Measurements from ENCODE around the gene TSPAN4.

The TSPAN4 gene

DNA sequence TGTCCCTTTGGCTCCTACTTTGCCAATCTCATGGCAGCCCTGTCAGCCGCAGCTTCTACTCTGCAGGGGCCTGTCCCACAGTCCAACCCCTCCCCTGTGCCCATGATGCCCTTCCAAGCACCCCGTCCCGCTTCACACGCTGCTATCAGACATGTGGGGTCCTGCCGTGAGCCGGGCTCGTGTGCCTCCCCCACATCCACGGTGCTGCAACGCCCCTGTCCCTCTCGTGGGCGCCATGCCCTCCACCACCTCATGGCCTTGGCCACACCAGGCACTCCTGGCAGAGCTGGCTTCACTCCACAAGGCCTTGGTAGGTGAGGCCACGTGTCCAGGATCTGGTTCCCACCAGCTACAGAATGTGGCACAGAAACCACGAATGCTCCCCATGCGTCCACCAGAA lies 44.9 kb downstream of the TSPAN4 start:
- no peak overlapping the region for H2AFZ ChIP-seq (ENCODE audit: low read depth, low read length)
- no peak overlapping the region for H3K27ac ChIP-seq (ENCODE audit: low read length)
- no peaks in the 10 kb centered on the region for H4K20me1 ChIP-seq (ENCODE audit: insufficient read depth, low read length)
- no peak for TF ChIP-seq EZH2phosphoT487 (IDR thresholded peaks at IDR 0.05; ENCODE audit: low read depth)
- TF ChIP-seq CTCF (IDR thresholded peaks at IDR 0.05; ENCODE audit: low read depth, low read length): no peak
- H3K27me3 ChIP-seq (ENCODE audit: low read depth, low read length): no peaks in the 10 kb centered on the region
- H3K9me3 ChIP-seq (ENCODE audit: insufficient read depth, low read length): no peaks in the 10 kb centered on the region
- H3K79me2 ChIP-seq (ENCODE audit: low read length): no peaks in the 10 kb centered on the region
- H3K9ac ChIP-seq (ENCODE audit: low read length): no peak overlapping the region
- H3K36me3 ChIP-seq (replicated peaks; ENCODE audit: low read depth, low read length): no peaks in the 10 kb centered on the region
- no peak overlapping the region for H3K4me2 ChIP-seq (ENCODE audit: low read length)
- no peaks in the 10 kb centered on the region for H3K4me1 ChIP-seq (ENCODE audit: low read length)
- H3K4me3 ChIP-seq (ENCODE audit: low read length): no peak overlapping the region

DNA sequence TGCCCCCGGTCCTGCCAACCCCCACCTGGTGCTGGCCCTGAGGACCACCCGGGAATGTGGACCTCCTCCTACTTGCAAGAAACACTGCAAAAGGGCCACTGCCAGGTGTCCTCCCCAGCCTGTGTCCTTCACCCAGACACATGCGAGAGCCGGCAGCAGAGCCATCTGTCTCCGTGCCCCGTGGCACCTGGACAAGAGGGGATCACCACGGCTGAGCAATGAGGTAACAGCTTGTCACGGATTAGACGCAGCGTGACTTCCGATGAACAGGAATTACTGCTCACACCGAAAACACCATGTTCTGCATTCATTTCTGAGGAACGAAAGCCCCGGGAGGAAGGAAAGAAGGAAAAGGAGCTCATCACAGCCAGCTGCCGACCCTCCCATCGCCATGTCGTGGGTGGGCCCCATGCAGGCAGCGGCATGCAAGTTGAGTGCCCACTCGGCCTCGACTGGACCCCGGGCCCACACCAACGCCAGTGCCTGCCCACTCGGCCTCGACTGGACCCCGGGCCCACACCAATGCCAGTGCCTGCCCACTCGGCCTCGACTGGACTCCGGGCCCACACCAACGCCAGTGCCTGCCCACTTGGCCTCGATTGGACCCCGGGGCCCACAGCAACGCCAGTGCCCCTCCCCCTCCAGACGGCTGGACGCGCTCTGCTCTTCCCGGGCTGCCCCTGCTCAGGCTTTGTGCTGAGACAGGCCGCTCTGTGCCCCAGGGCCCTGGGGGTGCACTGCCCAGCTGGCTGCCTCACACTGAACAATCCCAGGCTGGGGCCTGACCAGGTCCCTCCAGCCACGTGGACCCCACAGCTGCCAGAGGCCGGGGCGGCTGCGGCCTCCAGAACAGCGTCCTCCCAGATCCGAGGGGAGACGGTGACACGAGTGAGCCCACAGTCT lies 45.9 kb downstream of the TSPAN4 start:
- Histone ChIP-seq H3K4me1 (ENCODE audit: low read length) (no peaks in the 10 kb centered on the region), H4K20me1 (ENCODE audit: insufficient read depth, low read length) (no peaks in the 10 kb centered on the region), H3K36me3 (replicated peaks; ENCODE audit: low read depth, low read length) (no peaks in the 10 kb centered on the region), H3K27me3 (ENCODE audit: low read depth, low read length) (no peaks in the 10 kb centered on the region), H3K9me3 (ENCODE audit: insufficient read depth, low read length) (no peaks in the 10 kb centered on the region), H3K4me3 (ENCODE audit: low read length) (no peak overlapping the region), H3K9ac (ENCODE audit: low read length) (no peak overlapping the region), H3K4me2 (ENCODE audit: low read length) (no peak overlapping the region), H2AFZ (ENCODE audit: low read depth, low read length) (no peak overlapping the region), H3K79me2 (ENCODE audit: low read length) (no peaks in the 10 kb centered on the region), H3K27ac (ENCODE audit: low read length) (no peak overlapping the region)
- no peak for TF ChIP-seq EZH2phosphoT487 (IDR thresholded peaks at IDR 0.05; ENCODE audit: low read depth)
- no peak for TF ChIP-seq CTCF (IDR thresholded peaks at IDR 0.05; ENCODE audit: low read depth, low read length)

DNA sequence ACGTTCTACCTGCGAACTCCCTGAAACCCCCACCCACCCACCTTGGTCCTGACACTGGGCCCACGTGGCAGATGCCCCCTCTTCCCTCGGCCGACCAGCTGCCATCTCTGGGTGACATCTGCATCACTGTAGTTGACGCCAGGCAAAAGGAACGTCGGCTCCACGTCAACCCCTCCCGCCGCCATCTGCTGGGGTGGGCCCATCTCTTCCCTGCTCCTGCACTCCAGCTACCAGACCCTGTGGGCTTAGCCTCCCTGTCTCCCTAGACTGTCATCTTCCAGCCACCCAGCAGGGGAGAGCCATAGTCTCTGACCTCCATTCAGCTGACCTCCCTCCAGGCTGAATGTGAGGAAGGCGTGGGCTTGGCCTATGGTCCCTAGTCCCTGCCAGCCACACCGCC lies 46.6 kb downstream of the TSPAN4 start:
- Histone ChIP-seq H3K9ac (ENCODE audit: low read length) (no peak overlapping the region), H3K27me3 (ENCODE audit: low read depth, low read length) (no peaks in the 10 kb centered on the region), H4K20me1 (ENCODE audit: insufficient read depth, low read length) (no peaks in the 10 kb centered on the region), H3K9me3 (ENCODE audit: insufficient read depth, low read length) (no peaks in the 10 kb centered on the region), H3K27ac (ENCODE audit: low read length) (no peak overlapping the region), H2AFZ (ENCODE audit: low read depth, low read length) (no peak overlapping the region), H3K4me2 (ENCODE audit: low read length) (no peak overlapping the region), H3K79me2 (ENCODE audit: low read length) (no peaks in the 10 kb centered on the region), H3K36me3 (replicated peaks; ENCODE audit: low read depth, low read length) (no peaks in the 10 kb centered on the region), H3K4me3 (ENCODE audit: low read length) (no peak overlapping the region), H3K4me1 (ENCODE audit: low read length) (no peaks in the 10 kb centered on the region)
- no peak for TF ChIP-seq EZH2phosphoT487 (IDR thresholded peaks at IDR 0.05; ENCODE audit: low read depth)
- TF ChIP-seq CTCF (IDR thresholded peaks at IDR 0.05; ENCODE audit: low read depth, low read length): no peak

DNA sequence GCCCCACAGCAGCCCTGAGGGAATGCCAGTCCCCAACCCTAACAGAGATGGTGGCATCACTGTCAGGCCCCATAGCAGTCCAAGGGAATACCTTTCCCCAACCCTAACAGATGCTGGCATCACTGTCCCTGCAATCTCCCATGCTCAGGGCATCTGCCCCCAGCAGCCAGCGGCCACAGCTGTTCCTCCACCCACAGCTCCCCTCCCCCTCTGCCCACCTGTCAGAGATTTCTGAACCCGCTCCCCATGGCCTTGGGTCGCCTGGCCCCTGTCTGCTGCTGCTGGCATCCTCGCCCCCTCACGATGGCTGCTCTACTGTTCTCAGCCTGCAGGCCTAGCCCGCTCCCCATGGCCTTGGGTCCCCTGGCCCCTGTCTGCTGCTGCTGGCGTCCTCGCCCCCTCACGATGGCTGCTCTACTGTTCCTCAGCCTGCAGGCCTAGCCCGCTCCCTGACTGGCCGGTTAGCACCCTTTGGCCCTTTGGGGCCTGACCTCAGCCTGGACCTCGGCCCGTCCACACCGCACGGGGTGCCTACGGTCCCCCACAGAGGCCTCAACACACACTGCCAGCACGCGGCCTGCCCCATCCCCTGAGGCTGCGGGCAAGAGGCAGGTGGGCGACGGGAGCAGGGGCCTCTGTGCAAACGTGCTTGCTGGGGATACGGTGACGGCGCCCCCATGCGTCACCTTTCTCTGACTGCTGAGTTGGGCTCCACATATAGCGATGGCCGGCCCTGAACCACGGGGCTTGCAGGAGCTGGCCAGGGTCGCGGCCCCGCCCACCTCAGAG lies 47.2 kb downstream of the TSPAN4 start:
- Histone ChIP-seq H4K20me1 (ENCODE audit: insufficient read depth, low read length) (no peaks in the 10 kb centered on the region), H2AFZ (ENCODE audit: low read depth, low read length) (no peak overlapping the region), H3K27ac (ENCODE audit: low read length) (no peak overlapping the region), H3K4me1 (ENCODE audit: low read length) (no peaks in the 10 kb centered on the region), H3K27me3 (ENCODE audit: low read depth, low read length) (no peaks in the 10 kb centered on the region), H3K4me2 (ENCODE audit: low read length) (no peak overlapping the region), H3K36me3 (replicated peaks; ENCODE audit: low read depth, low read length) (no peaks in the 10 kb centered on the region), H3K4me3 (ENCODE audit: low read length) (no peak overlapping the region), H3K9me3 (ENCODE audit: insufficient read depth, low read length) (no peaks in the 10 kb centered on the region), H3K9ac (ENCODE audit: low read length) (no peak overlapping the region), H3K79me2 (ENCODE audit: low read length) (no peaks in the 10 kb centered on the region)
- TF ChIP-seq CTCF (IDR thresholded peaks at IDR 0.05; ENCODE audit: low read depth, low read length) (no peak), EZH2phosphoT487 (IDR thresholded peaks at IDR 0.05; ENCODE audit: low read depth) (no peak)
